ENCODE measurements around the gene F9. TPM values are rescaled to one million over a fixed set of nuclear protein-coding genes. Genes with fewer than 3 reads are reported as not detected.

F9 gene
- total and polyA plus RNA-seq, 7 donors: not detected

GRCh38 chrX:139538907-139539790 is 8.6 kb downstream of the F9 start:
- WGBS, 2 donors: 56 to 60% methylated on average over 3 of the region's 3 CpGs
- Histone ChIP-seq H3K27ac (no peak overlapping the region), H3K9me3 (no peaks in the 10 kb centered on the region), H3K36me3 (no peaks in the 10 kb centered on the region), H3K4me1 (no peaks in the 10 kb centered on the region), H3K4me3 (no peak overlapping the region), H3K27me3 (no peaks in the 10 kb centered on the region)
- intact Hi-C loops (cut with DNase I): no loop called here
- DNase-seq: no peak
- TF ChIP-seq EP300 (IDR thresholded peaks at IDR 0.05) (no peak), POLR2AphosphoS5 (IDR thresholded peaks at IDR 0.05) (no peak), CTCF (IDR thresholded peaks at IDR 0.05) (no peak)

- Histone ChIP-seq H3K36me3 (no peaks in the 10 kb centered on the region), H3K9me3 (no peaks in the 10 kb centered on the region), H3K4me3 (no peak overlapping the region), H3K4me1 (no peaks in the 10 kb centered on the region), H3K27me3 (no peaks in the 10 kb centered on the region), H3K27ac (no peak overlapping the region)
- WGBS, 2 donors: 17 to 57% methylated on average over 1 of the region's 1 CpG
- no peak for DNase-seq
- intact Hi-C loops (cut with DNase I): no loop called here
- TF ChIP-seq POLR2AphosphoS5 (IDR thresholded peaks at IDR 0.05) (no peak), POLR2A (IDR thresholded peaks at IDR 0.05) (no peak), EP300 (IDR thresholded peaks at IDR 0.05) (no peak), CTCF (IDR thresholded peaks at IDR 0.05) (no peak)
Measured at GRCh38 chrX:139542652-139543051, 12.1 kb downstream of the F9 start.

- no peak for TF ChIP-seq POLR2AphosphoS5 (IDR thresholded peaks at IDR 0.05)
- intact Hi-C loops (cut with DNase I): no loop called here
- Histone ChIP-seq H3K36me3 (no peaks in the 10 kb centered on the region), H3K4me1 (no peaks in the 10 kb centered on the region), H3K9me3 (no peaks in the 10 kb centered on the region), H3K27me3 (no peaks in the 10 kb centered on the region), H3K4me3 (no peak overlapping the region), H3K27ac (no peak overlapping the region)
- no peak for DNase-seq
- WGBS, 2 donors: 72 to 87% methylated on average over 4 of the region's 4 CpGs
Measured at GRCh38 chrX:139543920-139544319, 13.4 kb downstream of the F9 start.

- intact Hi-C loops (cut with DNase I): no loop called here
- Histone ChIP-seq H3K4me3 (no peak overlapping the region), H3K4me1 (no peaks in the 10 kb centered on the region), H3K9me3 (no peaks in the 10 kb centered on the region), H3K36me3 (no peaks in the 10 kb centered on the region), H3K27ac (no peak overlapping the region), H3K27me3 (no peaks in the 10 kb centered on the region)
- TF ChIP-seq POLR2AphosphoS5 (IDR thresholded peaks at IDR 0.05): no peak
- no peak for TF ChIP-seq EP300 (IDR thresholded peaks at IDR 0.05)
- no peak for TF ChIP-seq CTCF (IDR thresholded peaks at IDR 0.05)
- no peak for DNase-seq
- 71 to 86% methylated on average over 3 of the region's 3 CpGs for WGBS, 2 donors
Measured at GRCh38 chrX:139544591-139544990, 14.1 kb downstream of the F9 start.

- no peak for DNase-seq
- no peaks in the 10 kb centered on the region for H3K27me3 ChIP-seq
- no peaks in the 10 kb centered on the region for H3K4me1 ChIP-seq
- no peak overlapping the region for H3K27ac ChIP-seq
- intact Hi-C loops (cut with DNase I): no loop called here
- H3K36me3 ChIP-seq: no peaks in the 10 kb centered on the region
- no peak for TF ChIP-seq POLR2AphosphoS5 (IDR thresholded peaks at IDR 0.05)
- TF ChIP-seq POLR2A (IDR thresholded peaks at IDR 0.05): no peak
- no peak for TF ChIP-seq EP300 (IDR thresholded peaks at IDR 0.05)
- TF ChIP-seq CTCF (IDR thresholded peaks at IDR 0.05): no peak
- H3K4me3 ChIP-seq: no peak overlapping the region
- H3K9me3 ChIP-seq: no peaks in the 10 kb centered on the region
Measured at GRCh38 chrX:139554376-139554775, 23.8 kb downstream of the F9 start.

Measured in sigmoid colon (tissue), 7 donors.